Brain microvascular endothelial cell (primary cell): ENCODE data around the gene SMAP1.

Experiments used
- DNase-seq: peaks from one replicate; pipeline ENCODE4 v3.0.0-alpha.2; 2020
- H3K27ac ChIP-seq: fragments of 250-450 bp; sonication (Bioruptor Pico); 2 replicates; pipeline ENCODE4 v1.5.1; 2020; ENCODE audit warnings: mild to moderate bottlenecking, moderate library complexity
- H3K27me3 ChIP-seq: fragments of 250-450 bp; sonication (Bioruptor Pico); replicated peaks from 2 replicates; pipeline ENCODE4 v1.5.1; 2020; ENCODE audit warnings: mild to moderate bottlenecking
- H3K36me3 ChIP-seq: fragments of 250-450 bp; sonication (Bioruptor Pico); replicated peaks from 2 replicates; pipeline ENCODE4 v1.5.1; 2020; ENCODE audit warnings: mild to moderate bottlenecking
- H3K4me3 ChIP-seq: 2 replicates; pipeline ENCODE4 v1.5.1; 2011; ENCODE audit warnings: low read depth, mild to moderate bottlenecking, control low read depth, low read length, moderate library complexity
- in situ Hi-C: cut with HindIII; loops from 2 replicates; pipeline ENCODE4 v1.10.0; 2017; ENCODE audit warnings: low sequenced_read_pairs, low pct_ligation_motif_present
- TF ChIP-seq, protein P1 (sequence below): IDR thresholded peaks from 2 replicates; pipeline ENCODE4 v1.5.1; 2011; ENCODE audit warnings: low read depth, mild to moderate bottlenecking, moderate library complexity, low read length, control low read depth, inconsistent platforms; ENCODE audit errors: missing control alignments

The SMAP1 gene

DNA sequence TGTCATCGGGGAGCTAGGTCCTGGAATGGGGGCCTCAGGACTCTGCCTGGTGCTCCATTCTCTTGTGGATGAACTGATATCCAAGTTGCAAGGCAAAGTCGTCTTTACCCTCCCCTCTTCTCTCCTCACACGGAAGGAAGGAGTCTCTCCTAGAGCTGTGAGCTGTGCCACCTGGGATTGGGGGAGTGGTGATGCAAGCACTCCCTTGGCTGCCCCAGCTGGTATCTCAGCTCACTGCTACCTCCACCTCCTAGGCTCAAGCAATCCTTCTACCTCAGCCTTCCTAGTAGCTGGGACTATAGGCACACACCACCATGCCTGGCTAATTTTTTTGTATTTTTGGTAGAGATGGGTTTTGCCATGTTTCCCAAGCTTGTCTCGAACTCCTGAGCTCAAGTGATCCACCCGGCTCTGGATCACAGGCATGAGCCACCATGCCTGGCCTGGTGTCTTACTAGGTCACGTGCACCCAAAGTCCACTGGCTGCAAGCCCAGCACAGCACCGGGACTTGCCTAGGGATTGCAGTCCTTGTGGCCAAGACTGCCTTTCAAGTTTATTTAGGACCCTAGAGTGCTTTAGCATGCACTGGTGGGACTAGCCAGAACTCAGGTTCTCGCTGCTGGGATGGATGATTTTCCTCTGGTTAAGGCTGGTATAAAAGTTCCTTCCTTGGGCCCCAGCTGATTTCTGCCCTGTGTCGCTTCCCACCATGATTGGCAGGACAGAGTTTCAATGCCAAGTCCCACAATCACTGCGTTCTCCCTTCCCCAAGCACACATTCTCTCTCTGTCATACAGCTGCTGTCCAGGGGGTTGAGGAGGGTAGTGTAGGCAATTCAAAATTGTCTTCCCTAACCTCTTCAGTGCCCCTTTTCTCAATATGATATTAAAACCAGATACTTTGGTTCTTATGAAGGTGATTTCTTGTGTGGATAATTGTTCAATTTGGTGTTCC is 33.5 kb downstream of the SMAP1 start:
- DNase-seq, result no peak
- TF ChIP-seq, protein P1, sequence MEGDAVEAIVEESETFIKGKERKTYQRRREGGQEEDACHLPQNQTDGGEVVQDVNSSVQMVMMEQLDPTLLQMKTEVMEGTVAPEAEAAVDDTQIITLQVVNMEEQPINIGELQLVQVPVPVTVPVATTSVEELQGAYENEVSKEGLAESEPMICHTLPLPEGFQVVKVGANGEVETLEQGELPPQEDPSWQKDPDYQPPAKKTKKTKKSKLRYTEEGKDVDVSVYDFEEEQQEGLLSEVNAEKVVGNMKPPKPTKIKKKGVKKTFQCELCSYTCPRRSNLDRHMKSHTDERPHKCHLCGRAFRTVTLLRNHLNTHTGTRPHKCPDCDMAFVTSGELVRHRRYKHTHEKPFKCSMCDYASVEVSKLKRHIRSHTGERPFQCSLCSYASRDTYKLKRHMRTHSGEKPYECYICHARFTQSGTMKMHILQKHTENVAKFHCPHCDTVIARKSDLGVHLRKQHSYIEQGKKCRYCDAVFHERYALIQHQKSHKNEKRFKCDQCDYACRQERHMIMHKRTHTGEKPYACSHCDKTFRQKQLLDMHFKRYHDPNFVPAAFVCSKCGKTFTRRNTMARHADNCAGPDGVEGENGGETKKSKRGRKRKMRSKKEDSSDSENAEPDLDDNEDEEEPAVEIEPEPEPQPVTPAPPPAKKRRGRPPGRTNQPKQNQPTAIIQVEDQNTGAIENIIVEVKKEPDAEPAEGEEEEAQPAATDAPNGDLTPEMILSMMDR, result no peak
- H3K4me3 ChIP-seq, result no peak overlapping the region
- H3K27ac ChIP-seq, result no peak overlapping the region
- in situ Hi-C loops, result no loop called here
- no peaks in the 10 kb centered on the region for H3K27me3 ChIP-seq
- no peaks in the 10 kb centered on the region for H3K36me3 ChIP-seq

GRCh38 chr6:70705772-70706171 is 38.1 kb downstream of the SMAP1 start:
- H3K27me3 ChIP-seq, result no peaks in the 10 kb centered on the region
- H3K36me3 ChIP-seq, result no peaks in the 10 kb centered on the region
- H3K4me3 ChIP-seq, result no peak overlapping the region
- no peak for DNase-seq
- in situ Hi-C loops, result no loop called here
- H3K27ac ChIP-seq, result no peak overlapping the region
- TF ChIP-seq, protein P1, result no peak

- Histone ChIP-seq H3K27me3 (no peaks in the 10 kb centered on the region), H3K27ac (no peak overlapping the region), H3K4me3 (no peak overlapping the region), H3K36me3 (no peaks in the 10 kb centered on the region)
- in situ Hi-C loops, result no loop called here
- TF ChIP-seq, protein P1, result peak; percentile 27
- no peak for DNase-seq
Measured at GRCh38 chr6:70706491-70707123, 38.9 kb downstream of the SMAP1 start.

DNA sequence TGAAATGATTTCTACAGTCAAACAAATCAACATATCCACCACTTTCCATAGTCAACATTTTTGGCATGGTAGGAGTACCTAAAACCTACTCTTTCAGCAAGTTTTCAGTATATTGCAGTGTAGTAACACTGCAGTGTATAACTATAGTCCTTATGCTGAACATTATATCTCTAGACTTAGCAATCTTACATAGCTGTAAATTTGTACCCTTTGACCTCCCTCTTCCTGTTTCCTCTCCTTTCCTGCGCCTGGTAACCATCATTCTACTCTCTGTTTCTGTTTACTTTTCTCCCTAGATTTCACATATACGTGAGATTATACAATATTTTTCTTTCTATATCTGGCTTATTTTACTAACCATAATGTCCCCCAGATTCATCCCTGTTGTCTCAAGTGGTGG is 40.2 kb downstream of the SMAP1 start:
- in situ Hi-C loops, result no loop called here
- H3K27me3 ChIP-seq, result no peaks in the 10 kb centered on the region
- H3K27ac ChIP-seq, result no peak overlapping the region
- DNase-seq, result no peak
- no peak overlapping the region for H3K4me3 ChIP-seq
- TF ChIP-seq, protein P1, result no peak
- no peaks in the 10 kb centered on the region for H3K36me3 ChIP-seq

DNA sequence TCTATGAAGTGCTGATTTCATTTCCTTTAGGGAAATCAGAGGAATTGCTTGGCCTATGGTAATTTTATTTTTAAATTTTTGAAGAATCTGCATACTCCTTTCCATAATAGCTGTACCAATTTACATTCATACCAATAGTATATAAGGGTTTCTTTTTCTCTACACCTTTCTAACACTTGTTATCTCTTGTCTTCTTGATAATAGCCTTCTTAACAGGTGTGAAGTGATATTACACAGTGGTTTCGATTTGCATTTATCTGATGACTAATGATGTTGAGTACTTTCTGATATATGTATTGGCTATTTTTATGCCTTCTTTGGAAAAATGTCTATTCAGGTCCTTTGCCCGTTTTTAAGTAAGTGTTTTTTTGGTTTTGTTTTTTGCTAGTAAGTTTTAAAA is 40.8 kb downstream of the SMAP1 start:
- TF ChIP-seq, protein P1, result no peak

More for the DNA sequence above, 40.8 kb downstream of the SMAP1 start:
- Histone ChIP-seq H3K4me3 (no peak overlapping the region), H3K27me3 (no peaks in the 10 kb centered on the region), H3K36me3 (no peaks in the 10 kb centered on the region), H3K27ac (no peak overlapping the region)
- DNase-seq, result no peak
- in situ Hi-C loops, result no loop called here
